ENCODE measurements around the gene ATP8A2.
"Not testable (repeated sequence)": the region's sequence is repeated elsewhere in the genome, so short reads cannot be mapped to it uniquely, and the experiment has no call there.

Gene ATP8A2

GRCh38 chr13:25945596-25945995 is 573.8 kb downstream of the ATP8A2 start:
- Histone ChIP-seq H3K27ac (no peak overlapping the region), H3K4me2 (ENCODE audit: low read length) (no peak overlapping the region), H3K27me3 (ENCODE audit: control insufficient read depth, insufficient read depth, low read length) (no peaks in the 10 kb centered on the region), H3K36me3 (ENCODE audit: control insufficient read depth, insufficient read depth, low read length) (no peaks in the 10 kb centered on the region), H3K4me3 (ENCODE audit: low read depth, low read length) (no peak overlapping the region), H3K79me2 (no peaks in the 10 kb centered on the region), H3K9me3 (ENCODE audit: control insufficient read depth, low read length) (no peaks in the 10 kb centered on the region), H2AFZ (no peak overlapping the region), H3K9ac (no peak overlapping the region), H3K4me1 (no peaks in the 10 kb centered on the region)
- no peak for TF ChIP-seq CTCF (IDR thresholded peaks at IDR 0.05)

- no peaks in the 10 kb centered on the region for H3K27me3 ChIP-seq (ENCODE audit: control insufficient read depth, insufficient read depth, low read length)
- no peaks in the 10 kb centered on the region for H3K79me2 ChIP-seq
- no peaks in the 10 kb centered on the region for H3K9me3 ChIP-seq (ENCODE audit: control insufficient read depth, low read length)
- TF ChIP-seq CTCF (IDR thresholded peaks at IDR 0.05), result no peak
- no peak overlapping the region for H3K4me3 ChIP-seq (ENCODE audit: low read depth, low read length)
- H3K36me3 ChIP-seq (ENCODE audit: control insufficient read depth, insufficient read depth, low read length), result no peaks in the 10 kb centered on the region
- no peak overlapping the region for H3K4me2 ChIP-seq (ENCODE audit: low read length)
- H3K9ac ChIP-seq, result no peak overlapping the region
- H3K27ac ChIP-seq, result no peak overlapping the region
- no peaks in the 10 kb centered on the region for H3K4me1 ChIP-seq
- no peak overlapping the region for H2AFZ ChIP-seq
These were observed 574.5 kb downstream of the ATP8A2 start for GRCh38 chr13:25946321-25946720.

- Histone ChIP-seq H2AFZ (no peak overlapping the region), H3K27me3 (ENCODE audit: control insufficient read depth, insufficient read depth, low read length) (no peaks in the 10 kb centered on the region), H3K4me1 (no peaks in the 10 kb centered on the region), H3K4me3 (ENCODE audit: low read depth, low read length) (no peak overlapping the region), H3K27ac (no peak overlapping the region), H3K4me2 (ENCODE audit: low read length) (no peak overlapping the region), H3K79me2 (no peaks in the 10 kb centered on the region), H3K9me3 (ENCODE audit: control insufficient read depth, low read length) (no peaks in the 10 kb centered on the region), H3K9ac (no peak overlapping the region), H3K36me3 (ENCODE audit: control insufficient read depth, insufficient read depth, low read length) (no peaks in the 10 kb centered on the region)
- TF ChIP-seq CTCF (IDR thresholded peaks at IDR 0.05), result no peak
These were observed 577.1 kb downstream of the ATP8A2 start for GRCh38 chr13:25948910-25949309.

- no peak for TF ChIP-seq CTCF (IDR thresholded peaks at IDR 0.05)
- no peak overlapping the region for H2AFZ ChIP-seq
- H3K27ac ChIP-seq, result no peak overlapping the region
- no peaks in the 10 kb centered on the region for H3K79me2 ChIP-seq
- no peak overlapping the region for H3K4me3 ChIP-seq (ENCODE audit: low read depth, low read length)
- H3K9me3 ChIP-seq (ENCODE audit: control insufficient read depth, low read length), result no peaks in the 10 kb centered on the region
- no peaks in the 10 kb centered on the region for H3K36me3 ChIP-seq (ENCODE audit: control insufficient read depth, insufficient read depth, low read length)
- no peak overlapping the region for H3K4me2 ChIP-seq (ENCODE audit: low read length)
- no peaks in the 10 kb centered on the region for H3K4me1 ChIP-seq
- no peak overlapping the region for H3K9ac ChIP-seq
- no peaks in the 10 kb centered on the region for H3K27me3 ChIP-seq (ENCODE audit: control insufficient read depth, insufficient read depth, low read length)
These were observed 580.1 kb downstream of the ATP8A2 start for GRCh38 chr13:25951831-25952230.

GRCh38 chr13:25954080-25954479 is 582.3 kb downstream of the ATP8A2 start:
- H3K9me3 ChIP-seq (ENCODE audit: control insufficient read depth, low read length); H2AFZ ChIP-seq; H3K27me3 ChIP-seq (ENCODE audit: control insufficient read depth, insufficient read depth, low read length); H3K36me3 ChIP-seq (ENCODE audit: control insufficient read depth, insufficient read depth, low read length); H3K9ac ChIP-seq; H3K79me2 ChIP-seq; H3K4me1 ChIP-seq; H3K27ac ChIP-seq; H3K4me2 ChIP-seq (ENCODE audit: low read length); H3K4me3 ChIP-seq (ENCODE audit: low read depth, low read length): not testable (repeated sequence)

- not testable (repeated sequence) for H3K4me1 ChIP-seq; H3K27me3 ChIP-seq (ENCODE audit: control insufficient read depth, insufficient read depth, low read length); H3K79me2 ChIP-seq; H3K4me2 ChIP-seq (ENCODE audit: low read length); H3K9me3 ChIP-seq (ENCODE audit: control insufficient read depth, low read length); H3K4me3 ChIP-seq (ENCODE audit: low read depth, low read length); H2AFZ ChIP-seq; H3K27ac ChIP-seq; H3K9ac ChIP-seq; H3K36me3 ChIP-seq (ENCODE audit: control insufficient read depth, insufficient read depth, low read length)
These were observed 583.2 kb downstream of the ATP8A2 start for GRCh38 chr13:25954943-25955342.

Data from parathyroid adenoma (tissue), 2 donors.